Lower leg skin (tissue), 3 donors: Measurements from ENCODE around the gene CYSLTR1.

Source experiments
- CTCF ChIP-seq, 3 donors: fragments of 450-650 bp; IDR thresholded peaks; one replicate each; pipeline ENCODE4 v1.5.1; 2016; ENCODE audit warnings: antibody characterized with exemption in 3 of 3, mild to moderate bottlenecking in 3 of 3, moderate library complexity in 2 of 3
- POLR2A ChIP-seq, 2 donors: fragments of 450-650 bp; IDR thresholded peaks; one replicate each; pipeline ENCODE4 v1.6.1; 2016 to 2017; ENCODE audit warnings: antibody characterized with exemption in 2 of 2, mild to moderate bottlenecking in 1 of 2, moderate library complexity in 1 of 2

- no peak for TF ChIP-seq POLR2A (IDR thresholded peaks at IDR 0.05)
- TF ChIP-seq CTCF (IDR thresholded peaks at IDR 0.05) = no peak
These were observed 19.7 kb downstream of the CYSLTR1 start for GRCh38 chrX:78307665-78308064.
